Erythroblast (primary cell): Measurements from ENCODE around the gene RPL9.

Source experiments
- GATA1 ChIP-seq: IDR thresholded peaks from 2 replicates; pipeline ENCODE4 v1.6.1; 2011; ENCODE audit warnings: low read depth, mild to moderate bottlenecking, control low read depth, low read length, moderate library complexity
- POLR2A ChIP-seq: IDR thresholded peaks from 2 replicates; pipeline ENCODE4 v1.6.1; 2011; ENCODE audit warnings: mild to moderate bottlenecking, low read length

- TF ChIP-seq POLR2A (no peak), GATA1 (no peak)
Measured at GRCh38 chr4:39435659-39436563, 22.8 kb downstream of the RPL9 start.
